Ramos (cell line): ENCODE results near the gene VEGFC.

Experiments used
- in situ Hi-C: fragments of 300-500 bp; cut with MboI; formaldehyde crosslinking; loops from one replicate; pipeline ENCODE4 v1.14.3; 2022; ENCODE audit warnings: low sequenced_read_pairs; ENCODE audit not compliant: unreplicated experiment

Gene VEGFC

GRCh38 chr4:176721459-176721858, 71.3 kb downstream of the VEGFC start:
- in situ Hi-C loops, result no loop called here

- in situ Hi-C loops, result no loop called here
Observed at GRCh38 chr4:176718881-176719280, 73.8 kb downstream of the VEGFC start.

- in situ Hi-C loops, result no loop called here
Observed at GRCh38 chr4:176717237-176717636, 75.5 kb downstream of the VEGFC start.

- in situ Hi-C loops, result no loop called here
Observed at GRCh38 chr4:176709417-176709816, 83.3 kb downstream of the VEGFC start.

GRCh38 chr4:176708771-176709311, 83.9 kb downstream of the VEGFC start:
- in situ Hi-C loops, result no loop called here

- in situ Hi-C loops, result no loop called here
Observed at GRCh38 chr4:176690716-176691115, 102.0 kb downstream of the VEGFC start.

- in situ Hi-C loops, result no loop called here
Observed at GRCh38 chr4:176680668-176681180, 112.0 kb downstream of the VEGFC start.

- in situ Hi-C loops, result no loop called here
Observed at GRCh38 chr4:176676901-176677300, 115.8 kb downstream of the VEGFC start.

- in situ Hi-C loops, result no loop called here
Observed at GRCh38 chr4:176675810-176676209, 116.9 kb downstream of the VEGFC start.

- in situ Hi-C loops, result no loop called here
Observed at GRCh38 chr4:176671532-176671931, 121.2 kb downstream of the VEGFC start.

- in situ Hi-C loops, result no loop called here
Observed at GRCh38 chr4:176668324-176668723, 124.4 kb downstream of the VEGFC start.

GRCh38 chr4:176664964-176665363, 127.8 kb downstream of the VEGFC start:
- in situ Hi-C loops, result no loop called here

- in situ Hi-C loops, result no loop called here
Observed at GRCh38 chr4:176660561-176660960, 132.2 kb downstream of the VEGFC start.

GRCh38 chr4:176656108-176656507, 136.6 kb downstream of the VEGFC start:
- in situ Hi-C loops, result no loop called here

GRCh38 chr4:176654565-176655216, 138.0 kb downstream of the VEGFC start:
- in situ Hi-C loops, result no loop called here

GRCh38 chr4:176653401-176654220, 139.1 kb downstream of the VEGFC start:
- in situ Hi-C loops, result no loop called here

- in situ Hi-C loops, result no loop called here
Observed at GRCh38 chr4:176646311-176646710, 146.4 kb downstream of the VEGFC start.

GRCh38 chr4:176645246-176645960, 147.3 kb downstream of the VEGFC start:
- in situ Hi-C loops, result no loop called here

GRCh38 chr4:176642472-176642871, 150.2 kb downstream of the VEGFC start:
- in situ Hi-C loops, result no loop called here

GRCh38 chr4:176641237-176641636, 151.5 kb downstream of the VEGFC start:
- in situ Hi-C loops, result no loop called here

- in situ Hi-C loops, result no loop called here
Observed at GRCh38 chr4:176638992-176639391, 153.7 kb downstream of the VEGFC start.
